C4-2B (cell line): ENCODE measurements around the gene IQCK.

Experiments used
- CTCF ChIP-seq: fragments of 450-650 bp; conservative IDR thresholded peaks from 2 replicates; pipeline ENCODE4 v1.5.1; 2017; ENCODE audit warnings: mild to moderate bottlenecking
- ZFX ChIP-seq: fragments of 450-650 bp; IDR thresholded peaks from 2 replicates; pipeline ENCODE4 v1.6.1; 2017

GRCh38 chr16:19907161-19907992 is 189.3 kb downstream of the IQCK start:
- TF ChIP-seq CTCF, result peak; percentile 95
- no peak for TF ChIP-seq ZFX
